ENCODE results near the gene HYAL3. TPM values are rescaled to one million over a fixed set of nuclear protein-coding genes. Genes with fewer than 3 reads are reported as not detected.
"Not testable (repeated sequence)": the region's sequence is repeated elsewhere in the genome, so short reads cannot be mapped to it uniquely, and the experiment has no call there.

Gene HYAL3
- polyA plus RNA-seq, 1 experiment: 8.5 TPM

- Histone ChIP-seq H3K36me3 (ENCODE audit: control insufficient read depth, insufficient read depth, low read length) (peaks cover 20% of the 10 kb centered on the region), H3K4me3 (ENCODE audit: low read depth, low read length) (no peak overlapping the region), H3K27me3 (ENCODE audit: control insufficient read depth, insufficient read depth, low read length) (no peaks in the 10 kb centered on the region)
- no peak for TF ChIP-seq CTCF (IDR thresholded peaks at IDR 0.05; ENCODE audit: insufficient read depth, low read depth, low read length)
- no peak for DNase-seq (ENCODE audit: low read depth)
- CTCF ChIA-PET: interaction anchor here (1.9 to 3.0 kb wide), 2 partner anchors 7 to 18 kb away, joined by 3 to 15 read pairs; partner anchors contain the start of genes HYAL2, HYAL3 and NAA80
- POLR2A ChIA-PET: no interaction called here
Observed at GRCh38 chr3:50316657-50317242, 17.5 kb upstream of the HYAL3 start.

- DNase-seq (ENCODE audit: low read depth): no peak
- Histone ChIP-seq H3K4me3 (ENCODE audit: low read depth, low read length) (no peak overlapping the region), H3K27me3 (ENCODE audit: control insufficient read depth, insufficient read depth, low read length) (no peaks in the 10 kb centered on the region), H3K36me3 (ENCODE audit: control insufficient read depth, insufficient read depth, low read length) (peaks cover 20% of the 10 kb centered on the region)
- CTCF ChIA-PET: interaction anchor here (0.6 to 3.0 kb wide), 3 partner anchors 9 to 270 kb away, joined by 3 to 15 read pairs (median 3); partner anchors contain the start of genes HYAL2, HYAL3 and NAA80
- no peak for TF ChIP-seq CTCF (IDR thresholded peaks at IDR 0.05; ENCODE audit: insufficient read depth, low read depth, low read length)
- POLR2A ChIA-PET: interaction anchor here (0.5 kb wide), 1 partner anchor 19 kb away, joined by 5 read pairs; no protein-coding TSS in a partner anchor
Observed at GRCh38 chr3:50314816-50315215, 15.6 kb upstream of the HYAL3 start.

GRCh38 chr3:50314342-50314741, 15.1 kb upstream of the HYAL3 start:
- no peak for TF ChIP-seq CTCF (IDR thresholded peaks at IDR 0.05; ENCODE audit: insufficient read depth, low read depth, low read length)
- POLR2A ChIA-PET: no interaction called here
- Histone ChIP-seq H3K36me3 (ENCODE audit: control insufficient read depth, insufficient read depth, low read length) (peaks cover 20% of the 10 kb centered on the region), H3K4me3 (ENCODE audit: low read depth, low read length) (no peak overlapping the region), H3K27me3 (ENCODE audit: control insufficient read depth, insufficient read depth, low read length) (no peaks in the 10 kb centered on the region)
- no peak for DNase-seq (ENCODE audit: low read depth)
- CTCF ChIA-PET: interaction anchor here (0.9 to 3.0 kb wide), 2 partner anchors 10 to 15 kb away, joined by 3 to 15 read pairs; partner anchors contain the start of genes HYAL2, HYAL3 and NAA80

GRCh38 chr3:50312041-50312440, 12.8 kb upstream of the HYAL3 start:
- H3K36me3 ChIP-seq (ENCODE audit: control insufficient read depth, insufficient read depth, low read length); H3K4me3 ChIP-seq (ENCODE audit: low read depth, low read length); H3K27me3 ChIP-seq (ENCODE audit: control insufficient read depth, insufficient read depth, low read length); DNase-seq (ENCODE audit: low read depth); POLR2A ChIA-PET; CTCF ChIA-PET: not testable (repeated sequence)

GRCh38 chr3:50304601-50305000, 5.4 kb upstream of the HYAL3 start:
- no peaks in the 10 kb centered on the region for H3K27me3 ChIP-seq (ENCODE audit: control insufficient read depth, insufficient read depth, low read length)
- CTCF ChIA-PET: interaction anchor here (0.6 to 1.1 kb wide), 5 partner anchors 20 to 184 kb away, joined by 3 to 4 read pairs (median 3); no protein-coding TSS in a partner anchor
- no peak overlapping the region for H3K4me3 ChIP-seq (ENCODE audit: low read depth, low read length)
- POLR2A ChIA-PET: no interaction called here
- no peaks in the 10 kb centered on the region for H3K36me3 ChIP-seq (ENCODE audit: control insufficient read depth, insufficient read depth, low read length)
- no peak for TF ChIP-seq CTCF (IDR thresholded peaks at IDR 0.05; ENCODE audit: insufficient read depth, low read depth, low read length)
- no peak for DNase-seq (ENCODE audit: low read depth)

All from BJ (cell line).